ENCODE data around the gene FSTL4.

The FSTL4 gene

DNA sequence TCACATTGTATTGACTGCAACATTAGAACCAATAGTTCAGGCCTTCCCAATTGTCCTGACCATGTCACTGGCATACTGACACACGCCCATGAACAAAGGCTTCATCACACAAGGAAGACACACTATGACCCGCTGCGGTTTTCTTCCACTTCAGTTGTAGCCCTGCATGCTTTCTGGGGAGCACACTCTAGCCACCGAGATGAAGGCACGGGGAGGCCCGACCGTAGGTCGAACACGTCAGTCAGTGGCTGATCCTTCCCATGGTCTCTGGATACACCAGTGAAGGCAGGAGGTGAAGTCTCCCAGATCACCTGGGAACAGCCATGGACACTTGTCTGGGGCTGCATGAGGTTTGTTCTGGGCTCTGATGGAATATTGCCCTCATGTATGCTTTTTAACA lies 224.7 kb downstream of the FSTL4 start:
- DNase-seq: peak in 7 of 42 donors; percentile 1 to 26 (median 11)

DNA sequence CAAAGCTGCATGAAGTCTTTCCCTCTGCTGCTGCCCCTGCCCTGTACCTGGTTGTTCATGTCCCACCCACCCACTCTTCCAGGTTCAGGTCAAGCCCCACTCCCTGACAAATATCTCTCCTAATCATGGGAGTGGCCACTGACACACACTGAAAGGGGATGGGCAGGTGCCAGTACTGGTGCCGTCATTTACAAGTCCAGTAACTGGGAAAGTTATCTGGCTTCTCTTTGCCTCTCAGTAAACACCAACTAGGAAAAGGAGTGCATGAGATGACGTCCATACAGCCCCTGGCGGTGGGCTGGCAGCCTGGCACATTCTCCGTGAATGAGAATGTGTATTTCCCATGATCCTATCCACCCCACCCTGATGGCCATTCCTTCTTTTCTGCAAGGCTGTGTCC lies 225.2 kb downstream of the FSTL4 start:
- intact Hi-C loops (cut with DNase I): no loop called here
- DNase-seq: peak in 7 of 42 donors; percentile 1 to 23 (median 10)

More for the DNA sequence above, 224.7 kb downstream of the FSTL4 start:
- intact Hi-C loops (cut with DNase I): no loop called here

DNA sequence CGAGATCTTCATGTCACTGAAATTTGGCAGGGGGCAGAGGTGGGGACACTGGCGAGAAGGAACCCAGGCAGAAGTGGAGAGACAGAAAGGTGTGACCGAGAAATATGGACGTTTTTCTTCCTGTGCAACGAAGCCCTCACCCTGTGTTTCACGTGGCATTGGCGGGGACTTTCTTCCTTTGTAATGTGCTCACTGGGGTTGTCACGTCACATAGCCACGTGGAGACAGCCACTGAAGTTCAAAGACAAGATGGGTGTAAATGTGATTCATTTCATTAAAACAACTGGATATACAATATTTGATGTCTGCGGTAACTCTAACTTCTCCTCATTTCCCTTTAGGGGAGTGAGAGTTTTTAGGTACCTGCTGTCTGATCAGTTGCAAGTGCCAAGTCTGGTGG lies 225.7 kb downstream of the FSTL4 start:
- intact Hi-C loops (cut with DNase I): no loop called here

DNA sequence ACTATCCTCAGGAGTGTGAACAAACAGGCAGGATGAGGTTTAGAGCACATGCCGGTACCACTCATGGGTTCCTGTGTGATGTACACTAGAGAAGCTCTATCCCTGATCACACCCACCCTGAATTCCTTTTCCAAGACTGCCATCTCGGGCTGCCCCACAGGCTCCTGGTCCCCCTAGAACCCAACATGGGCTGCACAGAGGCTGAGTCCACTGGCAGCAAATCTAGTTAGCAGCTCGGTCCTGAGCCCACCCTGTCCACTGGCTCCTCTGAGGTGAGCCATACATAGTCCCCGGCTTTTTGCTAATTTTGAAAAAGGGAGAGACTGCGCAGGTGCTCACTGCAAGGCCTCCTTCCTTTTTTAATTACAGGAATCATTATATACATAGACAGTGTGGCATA lies 227.0 kb downstream of the FSTL4 start:
- peak in 2 of 42 donors; percentile 8 to 11 for DNase-seq
- intact Hi-C loops (cut with DNase I): no loop called here

More for the DNA sequence above, 225.7 kb downstream of the FSTL4 start:
- peak in 8 of 42 donors; percentile 2 to 78 (median 23) for DNase-seq

DNA sequence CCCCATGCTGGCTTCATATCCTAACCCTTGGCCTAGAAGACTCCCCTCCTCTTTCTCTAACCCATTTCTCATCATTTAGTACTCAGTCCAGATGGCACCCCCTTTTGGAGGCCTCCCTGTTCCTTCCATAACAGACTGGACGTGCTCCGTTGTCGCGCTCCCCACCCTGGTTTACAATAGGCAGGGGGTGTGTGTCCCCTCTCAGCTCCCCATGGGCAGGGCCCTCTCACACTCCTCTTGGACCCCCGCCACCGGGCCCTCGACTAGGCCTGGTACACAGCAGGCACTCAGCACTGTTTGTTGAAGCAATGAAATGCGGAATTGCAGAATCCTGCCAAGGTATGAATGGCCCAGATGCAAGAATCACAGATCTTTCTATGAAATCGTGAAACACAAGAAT lies 227.4 kb downstream of the FSTL4 start:
- DNase-seq: peak in 4 of 42 donors; percentile 6 to 27 (median 13)
- intact Hi-C loops (cut with DNase I): no loop called here

DNA sequence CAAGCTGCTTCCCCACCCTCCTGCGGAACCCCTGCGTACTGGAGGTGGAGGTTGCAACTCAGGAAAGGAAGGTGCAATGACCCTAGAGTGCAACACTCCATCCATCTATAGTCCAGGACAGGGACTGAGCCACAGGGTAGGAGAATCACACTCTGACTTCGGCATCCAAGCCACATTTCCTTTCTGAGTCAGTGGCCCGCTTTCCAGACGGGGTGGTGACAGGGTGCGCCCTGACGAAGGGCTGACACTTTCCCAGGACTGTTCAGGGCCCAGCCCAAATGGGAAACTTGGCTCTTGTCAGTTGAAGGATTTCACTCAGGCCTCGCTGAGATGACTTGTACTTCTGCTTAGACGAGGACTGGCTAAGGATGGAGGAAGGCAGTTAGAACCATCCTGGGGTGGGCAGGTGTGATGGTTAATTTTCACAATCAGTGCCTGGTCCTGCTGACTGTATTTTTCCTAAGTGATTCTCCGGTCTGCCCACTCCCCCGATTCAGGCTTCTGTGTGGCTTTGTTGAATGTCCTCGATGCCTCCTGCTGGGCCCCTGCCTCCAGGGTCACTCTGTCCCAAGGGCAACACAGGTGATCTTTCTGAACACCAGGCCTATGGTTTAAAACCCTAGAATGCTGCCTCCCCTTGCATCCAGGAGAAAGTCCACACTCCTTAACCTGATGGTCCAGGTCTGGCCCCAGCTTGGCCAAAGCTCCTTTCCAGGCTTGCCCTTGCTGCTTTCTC lies 228.1 kb downstream of the FSTL4 start:
- peak in 5 of 42 donors; percentile 5 to 32 (median 17) for DNase-seq
- intact Hi-C loops (cut with DNase I): no loop called here

DNA sequence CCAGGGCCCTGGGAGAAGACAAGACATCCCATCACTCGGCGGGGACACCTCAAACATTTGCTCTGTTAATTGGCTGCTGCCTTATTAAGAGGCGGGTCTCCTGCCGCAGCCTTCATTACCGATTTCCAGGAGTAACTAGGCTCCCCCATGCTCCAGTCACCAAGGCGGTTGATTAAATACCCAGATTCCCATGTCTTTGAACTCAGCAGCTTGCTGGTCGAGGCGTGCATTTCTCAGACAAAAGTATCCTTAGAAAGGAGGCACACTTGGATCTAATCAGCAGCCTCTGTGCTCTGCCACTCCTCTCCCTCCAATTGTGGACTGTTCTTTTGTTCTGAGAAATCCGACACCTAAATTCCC lies 228.8 kb downstream of the FSTL4 start:
- intact Hi-C loops (cut with DNase I): no loop called here
- peak in 4 of 42 donors; percentile 6 to 25 (median 22) for DNase-seq

DNA sequence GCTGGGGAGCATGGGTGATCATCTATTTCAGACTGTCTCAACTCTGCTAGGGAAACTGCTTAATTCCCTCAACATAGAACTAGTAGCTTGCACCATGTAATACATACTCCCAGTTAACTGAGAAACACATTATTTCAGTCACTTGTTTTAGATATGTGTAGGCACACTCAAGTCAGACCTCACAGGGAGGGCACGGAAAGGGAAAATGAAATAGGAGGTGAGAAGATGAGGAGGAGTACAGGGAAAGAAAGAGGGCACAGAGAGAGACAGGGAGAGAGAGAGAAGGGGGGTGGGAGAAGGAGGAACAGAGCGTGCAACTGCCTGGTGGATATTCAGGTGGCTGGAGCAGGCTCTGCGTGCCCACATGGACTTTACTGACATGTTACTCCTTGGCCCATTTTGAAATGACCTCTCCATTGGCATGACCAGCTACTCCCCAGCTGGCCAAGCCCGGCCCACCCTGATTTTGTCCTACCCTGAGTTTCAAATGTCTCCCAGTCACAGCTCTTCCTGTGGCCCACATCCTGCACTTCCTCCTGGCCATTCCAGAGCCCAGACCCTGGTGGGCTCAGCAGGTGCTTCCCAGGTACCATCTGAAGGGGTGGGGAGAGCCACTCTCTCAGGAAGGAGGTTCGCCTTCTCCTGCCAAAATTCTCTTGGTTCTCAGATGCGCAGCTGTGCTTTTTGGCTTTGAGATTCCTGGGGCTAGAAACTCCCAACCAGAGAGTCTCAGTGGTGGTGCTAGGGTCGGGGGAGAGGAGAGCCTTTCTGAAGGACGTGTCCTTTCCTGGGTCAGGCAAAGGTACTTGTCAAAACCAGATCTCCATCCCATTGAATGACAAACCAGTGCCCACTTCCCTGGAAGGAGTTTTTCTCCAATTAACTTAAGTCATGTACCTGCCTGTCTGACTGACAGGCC lies 229.4 kb downstream of the FSTL4 start:
- peak in 14 of 42 donors; percentile 1 to 72 (median 33) for DNase-seq
- intact Hi-C loops (cut with DNase I): no loop called here

DNA sequence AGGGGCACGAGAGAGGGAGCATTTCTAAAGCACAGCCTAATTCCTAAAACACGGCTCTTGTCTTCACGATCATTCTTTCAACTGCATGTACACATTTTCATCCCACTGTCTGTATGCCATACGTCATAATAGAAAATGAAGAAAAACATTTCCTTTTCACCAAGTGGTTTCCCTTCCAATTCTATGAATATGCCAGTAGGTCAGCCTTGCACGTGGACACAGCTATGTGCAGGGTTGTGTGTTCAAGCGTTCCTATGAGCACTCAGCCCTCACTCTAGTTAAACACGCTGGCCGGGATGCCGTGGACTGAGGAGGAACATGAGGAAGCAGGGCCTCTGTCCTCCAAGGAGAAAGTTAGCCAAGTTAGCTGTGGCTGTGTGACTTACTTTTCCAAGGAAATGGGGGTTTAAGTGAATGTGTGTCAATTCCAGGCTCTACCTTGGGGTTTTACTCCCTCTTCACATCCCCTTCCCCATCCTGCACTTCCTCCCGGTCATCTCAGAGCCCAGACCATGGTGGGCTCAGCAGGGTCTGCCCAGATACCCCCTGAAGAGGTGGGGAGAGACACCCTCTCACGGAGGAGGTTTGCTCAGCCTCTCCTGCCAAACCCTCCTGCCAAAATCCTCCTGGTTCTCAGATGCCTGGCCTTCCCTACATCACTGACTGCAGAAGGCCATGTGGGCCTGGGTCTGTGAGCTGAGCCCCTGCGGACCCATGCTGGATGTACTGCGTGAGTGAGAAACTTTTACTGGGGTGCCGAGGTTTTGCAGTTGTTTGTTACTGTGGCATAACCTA lies 230.6 kb downstream of the FSTL4 start:
- DNase-seq: peak in 7 of 42 donors; percentile 9 to 35 (median 16)
- intact Hi-C loops (cut with DNase I): no loop called here

DNA sequence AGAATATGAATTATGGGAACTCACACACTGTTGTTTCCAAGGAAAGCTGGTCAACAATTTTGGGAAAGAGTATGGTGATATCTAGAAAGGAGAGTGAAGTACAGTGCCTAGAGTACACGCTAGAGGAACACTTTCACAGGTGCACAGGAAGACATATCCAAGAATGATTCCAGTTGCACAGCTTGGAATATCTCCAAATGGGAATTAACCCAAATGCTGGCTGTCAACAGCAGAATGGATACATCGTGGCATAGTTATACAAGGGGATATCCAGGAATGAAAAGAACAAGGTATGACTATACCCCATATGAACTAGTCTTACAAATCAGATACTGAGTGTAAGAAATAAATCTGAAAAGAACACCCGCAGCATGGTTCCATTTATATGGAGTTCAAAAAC lies 231.3 kb downstream of the FSTL4 start:
- no peak for DNase-seq

DNA sequence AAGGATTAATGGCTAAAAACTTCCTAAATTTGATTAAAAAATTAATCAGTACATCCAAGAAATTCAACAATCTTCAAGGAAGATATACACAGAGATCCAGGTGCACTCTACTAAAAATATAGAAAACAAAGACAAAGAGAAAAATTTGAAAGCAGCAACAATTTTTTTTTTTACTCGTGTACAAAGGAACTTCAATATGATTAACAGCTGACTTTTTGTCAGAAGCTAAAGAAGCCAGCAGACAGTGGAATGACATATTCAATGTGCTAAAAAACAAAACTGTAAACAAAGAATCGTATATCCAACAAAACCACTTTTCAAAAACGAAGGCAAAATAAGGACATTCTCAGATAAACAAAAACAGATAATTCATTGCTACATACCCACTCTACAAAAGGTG lies 234.6 kb downstream of the FSTL4 start:
- DNase-seq: no peak
- intact Hi-C loops (cut with DNase I): no loop called here

More for the DNA sequence above, 231.3 kb downstream of the FSTL4 start:
- intact Hi-C loops (cut with DNase I): no loop called here

DNA sequence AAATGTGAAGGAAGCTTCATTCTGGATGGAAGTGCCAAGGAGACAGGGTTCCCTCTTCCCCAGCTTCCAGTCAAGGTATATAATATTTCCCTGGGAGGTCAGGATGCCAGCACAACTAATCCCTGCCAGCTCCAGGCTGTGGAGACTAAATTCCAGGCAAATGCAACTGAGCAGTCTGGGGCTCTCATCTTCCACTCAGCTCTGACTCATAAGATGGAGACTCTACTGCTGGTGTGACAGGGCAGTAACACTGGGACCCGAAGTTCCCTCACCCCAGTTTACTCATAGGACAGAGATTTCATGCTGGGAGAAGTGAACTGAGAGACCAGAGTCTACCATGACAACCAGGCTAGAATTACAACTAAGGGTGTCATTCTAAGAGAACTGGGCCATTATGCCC lies 235.4 kb downstream of the FSTL4 start:
- intact Hi-C loops (cut with DNase I): no loop called here
- DNase-seq: peak in 4 of 42 donors; percentile 3 to 10 (median 3)

DNA sequence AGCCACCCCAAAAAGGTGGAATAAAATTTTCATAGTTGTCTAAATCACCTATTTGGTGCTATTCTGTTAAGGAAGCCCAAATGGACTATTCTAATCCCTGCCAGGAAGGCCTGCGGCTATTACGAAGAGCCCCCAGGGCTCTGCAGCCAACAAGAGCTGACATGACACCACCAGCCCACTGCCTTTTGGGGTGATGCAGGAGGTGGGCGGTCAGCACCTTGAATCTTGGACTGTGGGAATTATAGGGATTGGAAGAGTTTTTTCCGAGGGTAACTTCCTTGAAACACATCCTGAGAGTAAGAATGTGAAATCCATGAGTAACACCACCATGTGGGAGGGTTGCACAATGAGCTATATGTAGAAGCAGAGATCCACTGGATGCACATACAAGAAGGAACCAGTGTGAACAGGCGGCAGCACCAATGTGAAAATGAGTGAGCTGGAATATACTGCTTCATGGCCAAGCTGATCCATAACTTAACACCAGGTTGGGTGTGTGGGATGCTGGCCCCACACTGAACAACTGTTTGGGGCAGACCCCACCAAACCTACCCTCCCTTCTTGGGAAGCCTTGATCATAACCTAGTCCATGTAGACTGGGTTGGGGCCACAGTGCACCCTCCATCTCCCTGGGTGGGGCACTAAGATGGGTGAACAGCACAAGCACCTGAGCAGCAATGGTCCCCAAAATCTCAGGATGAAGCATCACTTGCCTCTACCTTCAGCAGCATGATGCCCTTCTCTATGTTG lies 239.0 kb downstream of the FSTL4 start:
- DNase-seq: peak in 19 of 42 donors; percentile 9 to 74 (median 38)
- intact Hi-C loops (cut with DNase I): no loop called here

DNA sequence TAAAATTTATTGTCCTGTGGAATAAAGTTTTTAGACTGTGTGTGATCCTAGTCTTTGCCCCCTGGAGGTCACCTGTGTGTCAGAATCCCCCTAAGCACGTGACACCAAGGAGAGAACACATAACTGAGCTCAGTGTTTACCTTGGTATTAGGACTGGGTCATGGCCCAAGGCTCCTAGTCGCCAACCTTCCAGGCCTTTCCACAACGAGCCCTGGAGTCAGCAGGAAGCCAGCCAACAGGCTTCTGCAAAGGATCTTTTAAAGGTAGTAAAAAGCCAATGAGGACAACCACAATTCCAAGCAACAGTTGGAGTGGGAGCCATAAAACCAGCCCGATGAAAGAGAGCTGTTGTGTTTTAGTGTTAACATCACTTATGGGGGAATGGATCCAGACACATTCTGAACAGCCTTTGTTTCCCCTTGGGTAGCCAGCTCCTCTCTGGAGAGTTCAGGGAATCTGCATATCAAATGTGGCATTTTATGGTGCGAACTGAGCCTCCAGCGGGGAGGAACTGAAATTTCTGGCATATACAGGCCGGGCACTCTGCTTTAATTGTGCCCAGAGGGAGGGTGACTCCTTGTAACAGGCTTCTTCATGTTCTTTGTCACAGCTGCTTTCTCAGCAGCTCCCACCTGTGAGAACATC lies 239.9 kb downstream of the FSTL4 start:
- peak in 4 of 42 donors; percentile 4 to 31 (median 12) for DNase-seq
- intact Hi-C loops (cut with DNase I): no loop called here

DNA sequence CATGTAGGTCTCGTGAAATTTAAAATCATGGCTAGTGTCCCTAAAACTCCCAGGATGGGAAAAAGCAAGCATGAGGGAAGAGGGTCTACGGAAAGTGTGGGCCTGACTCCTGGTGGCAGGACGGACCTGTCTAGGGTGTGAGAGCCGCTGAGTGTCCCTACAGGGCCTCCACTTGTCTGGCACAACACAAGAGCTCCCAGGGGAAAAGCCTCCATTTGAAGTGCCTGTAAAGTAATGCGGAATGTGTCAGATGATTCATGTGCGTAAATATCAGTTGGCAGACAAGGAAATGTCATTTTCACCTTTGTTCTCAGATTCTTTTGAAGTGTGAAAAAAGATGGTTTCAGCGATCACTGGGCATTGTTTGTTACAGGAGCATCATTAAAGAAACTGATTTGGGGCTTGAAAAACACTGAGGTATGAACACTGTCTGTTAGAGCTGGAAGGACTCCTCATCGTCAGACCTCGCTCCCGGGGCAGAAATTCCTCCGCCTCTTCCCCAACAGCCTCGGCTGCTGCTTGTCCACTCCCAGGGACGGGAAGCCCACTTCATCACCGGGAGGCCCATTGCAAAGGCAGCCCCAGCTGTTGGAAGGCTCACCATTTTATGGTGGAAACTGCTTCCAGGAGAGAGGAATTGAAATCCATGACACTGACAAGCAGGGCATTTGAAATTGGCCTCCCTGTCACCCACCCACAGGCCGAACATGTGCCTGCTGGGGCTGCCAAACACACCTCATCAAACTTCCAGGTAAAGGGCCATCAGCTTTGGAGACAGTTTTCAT lies 240.8 kb downstream of the FSTL4 start:
- intact Hi-C loops (cut with DNase I): no loop called here
- DNase-seq: peak in 5 of 42 donors; percentile 6 to 38 (median 8)

DNA sequence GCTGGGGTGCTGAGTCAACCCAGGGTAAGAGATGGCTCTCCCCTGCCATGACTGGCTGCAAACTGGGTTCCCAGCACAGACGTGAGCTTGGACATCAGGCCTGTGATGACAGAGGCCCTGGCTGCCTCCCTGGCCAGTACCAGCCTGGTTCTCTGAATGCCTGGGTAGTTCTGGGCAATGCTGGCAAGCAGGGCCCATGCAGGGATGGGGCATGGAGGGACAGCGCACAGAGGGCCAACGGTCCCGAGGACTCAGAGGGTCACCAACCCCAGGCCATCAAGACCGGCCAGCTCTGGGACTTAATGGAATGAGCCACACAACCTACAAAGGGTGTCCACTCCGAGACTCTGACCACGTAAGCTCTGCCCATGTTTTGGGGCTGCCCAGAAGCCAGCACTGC lies 241.4 kb downstream of the FSTL4 start:
- peak in 2 of 42 donors; percentile 8 to 27 for DNase-seq
- intact Hi-C loops (cut with DNase I): no loop called here

Measured in head of caudate nucleus (tissue), 42 donors.